HG03045 (cell line): ENCODE results near the gene FAM200B.

Experiments used
- ATAC-seq: cut with Tn5 transposase; IDR thresholded peaks from one replicate; pipeline ENCODE4 v1.9.1; 2021; ENCODE audit warnings: mild to moderate bottlenecking, moderate library complexity; ENCODE audit not compliant: unreplicated experiment

FAM200B gene

GRCh38 chr4:15681372-15682241 lies at the start of gene FAM200B:
Gene FAM200B, plus strand, starts transcription at chr4:15681827. Its CDS starts 5,151 bp downstream, at chr4:15686978.
- peak; percentile 95 for ATAC-seq

GRCh38 chr4:15636818-15637217 lies 44.8 kb upstream of the FAM200B start:
- ATAC-seq: no peak

GRCh38 chr4:15638418-15638817 lies 43.2 kb upstream of the FAM200B start:
- no peak for ATAC-seq

GRCh38 chr4:15648600-15648999 lies 33.0 kb upstream of the FAM200B start:
- no peak for ATAC-seq

GRCh38 chr4:15649914-15650545 lies 31.6 kb upstream of the FAM200B start:
- ATAC-seq: peak; percentile 32

GRCh38 chr4:15651676-15652075 lies 30.0 kb upstream of the FAM200B start:
- no peak for ATAC-seq

GRCh38 chr4:15652191-15652590 lies 29.4 kb upstream of the FAM200B start:
- ATAC-seq: no peak

GRCh38 chr4:15652841-15653240 lies 28.8 kb upstream of the FAM200B start:
- no peak for ATAC-seq

- no peak for ATAC-seq
Measured at GRCh38 chr4:15653420-15653819, 28.2 kb upstream of the FAM200B start.

- no peak for ATAC-seq
Measured at GRCh38 chr4:15653864-15654592, 27.6 kb upstream of the FAM200B start.

GRCh38 chr4:15654593-15655222 lies 26.9 kb upstream of the FAM200B start:
- peak; percentile 51 for ATAC-seq

GRCh38 chr4:15655223-15656037 lies 26.2 kb upstream of the FAM200B start, which contains the start of gene FBXL5:
Gene FBXL5, minus strand, starts transcription at chr4:15655357. Its CDS starts 70 bp downstream, at chr4:15655287.
- ATAC-seq: peak; percentile 78

- no peak for ATAC-seq
Measured at GRCh38 chr4:15656038-15656470, 25.6 kb upstream of the FAM200B start.

GRCh38 chr4:15657366-15657765 lies 24.3 kb upstream of the FAM200B start:
- ATAC-seq: no peak

- ATAC-seq: no peak
Measured at GRCh38 chr4:15658136-15658770, 23.4 kb upstream of the FAM200B start.

- ATAC-seq: no peak
Measured at GRCh38 chr4:15658781-15659180, 22.8 kb upstream of the FAM200B start.

- no peak for ATAC-seq
Measured at GRCh38 chr4:15659768-15660570, 21.7 kb upstream of the FAM200B start.

GRCh38 chr4:15665753-15666365 lies 15.8 kb upstream of the FAM200B start:
- ATAC-seq: no peak
